ENCODE measurements around the gene AMDHD1.

GRCh38 chr12:95999484-95999883 is 56.4 kb downstream of the AMDHD1 start:
- TF ChIP-seq CTCF (conservative IDR thresholded peaks at IDR 0.05 in 1 of 2, IDR thresholded peaks at IDR 0.05 in 1 of 2; ENCODE audit: low read depth in 1 of 2, low read length in 2 of 2) (no peak), EZH2 (IDR thresholded peaks at IDR 0.05; ENCODE audit: low read length, missing control alignments) (no peak)

All from fibroblast of lung (primary cell).